ENCODE measurements around the gene PPT1. TPM values are rescaled to one million over a fixed set of nuclear protein-coding genes. Genes with fewer than 3 reads are reported as not detected.
A peak's percentile ranks its signal among the peaks of the same experiment; 100 is the strongest.

Gene PPT1
- total and polyA plus RNA-seq, 2 of the 13 experiments (the other 11 are each of a cell fraction or from before 2014, with no cell fraction given): 129 TPM

DNA sequence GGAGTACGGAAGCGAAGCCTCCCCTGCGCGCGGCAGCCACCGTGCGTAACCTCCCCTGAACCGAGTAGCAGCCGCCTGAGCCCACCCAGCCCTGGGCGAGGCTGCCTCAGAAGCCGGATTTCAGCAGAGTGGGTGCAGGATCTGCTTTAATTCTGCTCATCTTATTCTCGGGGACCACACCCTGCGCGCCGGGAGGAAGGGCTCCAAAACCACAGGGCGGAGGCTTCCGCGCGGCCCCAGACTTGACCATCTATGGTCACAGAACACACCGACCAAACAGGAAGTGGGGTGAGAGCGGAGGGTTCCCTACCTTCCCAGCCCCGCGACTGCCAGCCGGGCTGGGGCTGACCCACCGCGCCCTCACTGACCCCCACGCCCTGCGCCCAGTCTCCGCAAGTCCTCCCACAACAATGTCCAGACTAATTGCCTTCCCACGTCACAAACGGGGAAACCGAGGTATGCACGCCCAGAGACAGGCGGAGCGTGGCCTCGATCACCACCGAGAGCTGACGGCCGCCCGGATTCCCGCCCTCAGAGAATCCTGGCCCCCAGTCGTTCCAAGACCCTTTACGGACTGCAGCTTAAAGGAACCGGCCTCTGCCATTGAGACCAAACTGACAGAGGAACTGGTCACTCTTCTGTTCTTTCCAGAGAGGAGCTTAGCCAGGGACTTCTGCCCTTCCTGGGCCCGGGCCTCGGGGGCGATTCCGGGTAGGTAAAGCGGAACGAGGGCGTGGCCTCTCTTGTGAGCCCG, 57.1 kb downstream of the PPT1 start (continued):
- TF ChIP-seq E2F2 (CRISPR knock-in tag; IDR thresholded peaks at IDR 0.05; ENCODE audit: borderline replicate concordance) (no peak), ZNF253 (CRISPR knock-in tag; IDR thresholded peaks at IDR 0.05; ENCODE audit: borderline replicate concordance) (no peak), ZNF383 (CRISPR knock-in tag; IDR thresholded peaks at IDR 0.05; ENCODE audit: borderline replicate concordance) (no peak), HMG20B (CRISPR knock-in tag; conservative IDR thresholded peaks at IDR 0.05) (0 out of 2 replicates have a peak, but pooled peaks have one; percentile 1), KAT8 (CRISPR knock-in tag; IDR thresholded peaks at IDR 0.05) (no peak; the same call in 1 of the 2 replicates), ZFY (CRISPR knock-in tag; IDR thresholded peaks at IDR 0.05) (peak; percentile 90), MED1 (CRISPR knock-in tag; IDR thresholded peaks at IDR 0.05) (peak; percentile 33; the same call in 1 of the 2 replicates), ZNF672 (CRISPR knock-in tag; IDR thresholded peaks at IDR 0.05) (no peak), ELF1 (CRISPR knock-in tag; IDR thresholded peaks at IDR 0.05) (peak; percentile 81), TBL1XR1 (IDR thresholded peaks at IDR 0.05; ENCODE audit: borderline replicate concordance, low read length, partially characterized antibody) (no peak), SIN3A (IDR thresholded peaks at IDR 0.05; ENCODE audit: borderline replicate concordance, low read depth, low read length) (peak; percentile 68; the same call in 1 of the 2 replicates), REL (CRISPR knock-in tag; conservative IDR thresholded peaks at IDR 0.05) (no peak), IRX3 (CRISPR knock-in tag; IDR thresholded peaks at IDR 0.05; ENCODE audit: borderline replicate concordance, low read depth) (no peak; the same call in 1 of the 2 replicates), GLMP (CRISPR knock-in tag; IDR thresholded peaks at IDR 0.05; ENCODE audit: borderline replicate concordance) (no peak), ZNF883 (CRISPR knock-in tag; IDR thresholded peaks at IDR 0.05; ENCODE audit: not compliant biosample characterization) (peak; percentile 31), TMF1 (CRISPR knock-in tag; IDR thresholded peaks at IDR 0.05; ENCODE audit: low read depth) (no peak), ZNF17 (CRISPR knock-in tag; IDR thresholded peaks at IDR 0.05) (no peak), ZNF577 (CRISPR knock-in tag; IDR thresholded peaks at IDR 0.05; ENCODE audit: borderline replicate concordance, low read depth) (no peak), AKAP8 (CRISPR knock-in tag; IDR thresholded peaks at IDR 0.05) (no peak), NFKB2 (CRISPR knock-in tag; IDR thresholded peaks at IDR 0.05; ENCODE audit: borderline replicate concordance) (peak; percentile 29; the same call in 1 of the 2 replicates), ZNF564 (CRISPR knock-in tag; IDR thresholded peaks at IDR 0.05) (no peak), ZNF704 (CRISPR knock-in tag; IDR thresholded peaks at IDR 0.05; ENCODE audit: borderline replicate concordance) (peak; percentile 65)
- TF ChIP-seq, protein P1, sequence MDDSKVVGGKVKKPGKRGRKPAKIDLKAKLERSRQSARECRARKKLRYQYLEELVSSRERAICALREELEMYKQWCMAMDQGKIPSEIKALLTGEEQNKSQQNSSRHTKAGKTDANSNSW (CRISPR knock-in tag; IDR thresholded peaks at IDR 0.05; ENCODE audit: borderline replicate concordance): no peak
- TF ChIP-seq, protein P2, sequence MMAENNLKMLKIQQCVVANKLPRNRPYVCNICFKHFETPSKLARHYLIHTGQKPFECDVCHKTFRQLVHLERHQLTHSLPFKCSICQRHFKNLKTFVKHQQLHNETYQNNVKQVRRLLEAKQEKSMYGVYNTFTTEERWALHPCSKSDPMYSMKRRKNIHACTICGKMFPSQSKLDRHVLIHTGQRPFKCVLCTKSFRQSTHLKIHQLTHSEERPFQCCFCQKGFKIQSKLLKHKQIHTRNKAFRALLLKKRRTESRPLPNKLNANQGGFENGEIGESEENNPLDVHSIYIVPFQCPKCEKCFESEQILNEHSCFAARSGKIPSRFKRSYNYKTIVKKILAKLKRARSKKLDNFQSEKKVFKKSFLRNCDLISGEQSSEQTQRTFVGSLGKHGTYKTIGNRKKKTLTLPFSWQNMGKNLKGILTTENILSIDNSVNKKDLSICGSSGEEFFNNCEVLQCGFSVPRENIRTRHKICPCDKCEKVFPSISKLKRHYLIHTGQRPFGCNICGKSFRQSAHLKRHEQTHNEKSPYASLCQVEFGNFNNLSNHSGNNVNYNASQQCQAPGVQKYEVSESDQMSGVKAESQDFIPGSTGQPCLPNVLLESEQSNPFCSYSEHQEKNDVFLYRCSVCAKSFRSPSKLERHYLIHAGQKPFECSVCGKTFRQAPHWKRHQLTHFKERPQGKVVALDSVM (CRISPR knock-in tag; IDR thresholded peaks at IDR 0.05): peak; percentile 35; the same call in 1 of the 2 replicates
